Measurements from ENCODE around the gene RPGRIP1L. TPM values are rescaled to one million over a fixed set of nuclear protein-coding genes. Genes with fewer than 3 reads are reported as not detected.

Gene RPGRIP1L
- total RNA-seq, 1 donor from 2014 or later: 10.8 TPM

GRCh38 chr16:53563426-53563825 is 140.2 kb downstream of the RPGRIP1L start:
- no peak for DNase-seq (ENCODE audit: low spot score)
- H3K4me1 Mint-ChIP-seq (ENCODE audit: low read depth): peaks cover 23% of the 10 kb centered on the region
- TF ChIP-seq CTCF (IDR thresholded peaks at IDR 0.05): no peak
- no peaks in the 10 kb centered on the region for H3K36me3 Mint-ChIP-seq (ENCODE audit: low read depth)
- H3K4me3 Mint-ChIP-seq (ENCODE audit: unreplicated experiment): no peak overlapping the region
- H3K27me3 Mint-ChIP-seq (ENCODE audit: low read depth): peaks cover 3% of the 10 kb centered on the region
- H3K27ac Mint-ChIP-seq (ENCODE audit: unreplicated experiment): no peak overlapping the region
- no peaks in the 10 kb centered on the region for H3K9me3 Mint-ChIP-seq (ENCODE audit: low read depth)

GRCh38 chr16:53561101-53561888 is 142.4 kb downstream of the RPGRIP1L start:
- no peaks in the 10 kb centered on the region for H3K36me3 Mint-ChIP-seq (ENCODE audit: low read depth)
- H3K9me3 Mint-ChIP-seq (ENCODE audit: low read depth): no peaks in the 10 kb centered on the region
- DNase-seq (ENCODE audit: low spot score): no peak
- H3K27ac Mint-ChIP-seq (ENCODE audit: unreplicated experiment): no peak overlapping the region
- TF ChIP-seq CTCF (IDR thresholded peaks at IDR 0.05): no peak
- no peak overlapping the region for H3K4me3 Mint-ChIP-seq (ENCODE audit: unreplicated experiment)
- H3K27me3 Mint-ChIP-seq (ENCODE audit: low read depth): peaks cover 4% of the 10 kb centered on the region
- peaks cover 15% of the 10 kb centered on the region for H3K4me1 Mint-ChIP-seq (ENCODE audit: low read depth)

GRCh38 chr16:53559270-53559951 is 144.2 kb downstream of the RPGRIP1L start:
- Mint-ChIP-seq H3K4me1 (ENCODE audit: low read depth) (peaks cover 10% of the 10 kb centered on the region), H3K36me3 (ENCODE audit: low read depth) (no peaks in the 10 kb centered on the region), H3K9me3 (ENCODE audit: low read depth) (no peaks in the 10 kb centered on the region), H3K27ac (ENCODE audit: unreplicated experiment) (no peak overlapping the region), H3K4me3 (ENCODE audit: unreplicated experiment) (no peak overlapping the region), H3K27me3 (ENCODE audit: low read depth) (peaks cover 4% of the 10 kb centered on the region)
- DNase-seq (ENCODE audit: low spot score): no peak
- TF ChIP-seq CTCF (IDR thresholded peaks at IDR 0.05): no peak

- no peaks in the 10 kb centered on the region for H3K36me3 Mint-ChIP-seq (ENCODE audit: low read depth)
- DNase-seq (ENCODE audit: low spot score): no peak
- H3K27me3 Mint-ChIP-seq (ENCODE audit: low read depth): peaks cover 5% of the 10 kb centered on the region
- H3K27ac Mint-ChIP-seq (ENCODE audit: unreplicated experiment): no peak overlapping the region
- no peak for TF ChIP-seq CTCF (IDR thresholded peaks at IDR 0.05)
- no peaks in the 10 kb centered on the region for H3K9me3 Mint-ChIP-seq (ENCODE audit: low read depth)
- H3K4me3 Mint-ChIP-seq (ENCODE audit: unreplicated experiment): no peak overlapping the region
- peaks cover 10% of the 10 kb centered on the region for H3K4me1 Mint-ChIP-seq (ENCODE audit: low read depth)
These were observed 144.9 kb downstream of the RPGRIP1L start for GRCh38 chr16:53558710-53559109.

GRCh38 chr16:53556521-53556920 is 147.1 kb downstream of the RPGRIP1L start:
- Mint-ChIP-seq H3K9me3 (ENCODE audit: low read depth) (no peaks in the 10 kb centered on the region), H3K36me3 (ENCODE audit: low read depth) (no peaks in the 10 kb centered on the region), H3K4me1 (ENCODE audit: low read depth) (peaks cover 10% of the 10 kb centered on the region), H3K27ac (ENCODE audit: unreplicated experiment) (no peak overlapping the region), H3K4me3 (ENCODE audit: unreplicated experiment) (no peak overlapping the region), H3K27me3 (ENCODE audit: low read depth) (peaks cover 11% of the 10 kb centered on the region)
- no peak for DNase-seq (ENCODE audit: low spot score)
- TF ChIP-seq CTCF (IDR thresholded peaks at IDR 0.05): no peak

Measured in chondrocyte (in vitro differentiated cells).